ENCODE data around the gene ZNRF3.

The ZNRF3 gene

DNA sequence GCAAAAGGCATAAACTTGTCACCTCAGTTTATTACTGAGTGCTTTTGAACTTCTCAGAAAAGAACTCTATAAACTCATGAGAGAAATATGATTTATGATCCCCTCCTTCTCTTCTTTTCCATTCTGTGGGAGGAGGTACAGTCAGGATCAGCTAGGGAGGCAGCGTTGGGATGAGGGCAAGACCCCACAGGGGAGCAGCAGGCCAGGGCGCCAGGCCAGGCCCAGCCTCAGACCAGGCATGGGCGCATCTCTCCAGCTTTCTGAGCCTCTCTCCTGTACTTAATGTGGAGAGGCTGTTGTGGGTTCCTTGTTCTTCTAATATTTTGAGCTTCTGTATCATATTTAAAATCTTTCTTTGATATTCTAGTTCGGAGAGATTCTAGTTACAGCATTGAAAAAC is 106.5 kb downstream of the ZNRF3 start:
- no peak for TF ChIP-seq ZC3H10 (CRISPR knock-in tag; IDR thresholded peaks at IDR 0.05)
- TF ChIP-seq, protein P1, sequence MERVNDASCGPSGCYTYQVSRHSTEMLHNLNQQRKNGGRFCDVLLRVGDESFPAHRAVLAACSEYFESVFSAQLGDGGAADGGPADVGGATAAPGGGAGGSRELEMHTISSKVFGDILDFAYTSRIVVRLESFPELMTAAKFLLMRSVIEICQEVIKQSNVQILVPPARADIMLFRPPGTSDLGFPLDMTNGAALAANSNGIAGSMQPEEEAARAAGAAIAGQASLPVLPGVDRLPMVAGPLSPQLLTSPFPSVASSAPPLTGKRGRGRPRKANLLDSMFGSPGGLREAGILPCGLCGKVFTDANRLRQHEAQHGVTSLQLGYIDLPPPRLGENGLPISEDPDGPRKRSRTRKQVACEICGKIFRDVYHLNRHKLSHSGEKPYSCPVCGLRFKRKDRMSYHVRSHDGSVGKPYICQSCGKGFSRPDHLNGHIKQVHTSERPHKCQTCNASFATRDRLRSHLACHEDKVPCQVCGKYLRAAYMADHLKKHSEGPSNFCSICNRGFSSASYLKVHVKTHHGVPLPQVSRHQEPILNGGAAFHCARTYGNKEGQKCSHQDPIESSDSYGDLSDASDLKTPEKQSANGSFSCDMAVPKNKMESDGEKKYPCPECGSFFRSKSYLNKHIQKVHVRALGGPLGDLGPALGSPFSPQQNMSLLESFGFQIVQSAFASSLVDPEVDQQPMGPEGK (CRISPR knock-in tag; IDR thresholded peaks at IDR 0.05; ENCODE audit: borderline replicate concordance) = no peak
- no peak for TF ChIP-seq TOX (CRISPR knock-in tag; IDR thresholded peaks at IDR 0.05; ENCODE audit: borderline replicate concordance)
- ATAC-seq = no peak

DNA sequence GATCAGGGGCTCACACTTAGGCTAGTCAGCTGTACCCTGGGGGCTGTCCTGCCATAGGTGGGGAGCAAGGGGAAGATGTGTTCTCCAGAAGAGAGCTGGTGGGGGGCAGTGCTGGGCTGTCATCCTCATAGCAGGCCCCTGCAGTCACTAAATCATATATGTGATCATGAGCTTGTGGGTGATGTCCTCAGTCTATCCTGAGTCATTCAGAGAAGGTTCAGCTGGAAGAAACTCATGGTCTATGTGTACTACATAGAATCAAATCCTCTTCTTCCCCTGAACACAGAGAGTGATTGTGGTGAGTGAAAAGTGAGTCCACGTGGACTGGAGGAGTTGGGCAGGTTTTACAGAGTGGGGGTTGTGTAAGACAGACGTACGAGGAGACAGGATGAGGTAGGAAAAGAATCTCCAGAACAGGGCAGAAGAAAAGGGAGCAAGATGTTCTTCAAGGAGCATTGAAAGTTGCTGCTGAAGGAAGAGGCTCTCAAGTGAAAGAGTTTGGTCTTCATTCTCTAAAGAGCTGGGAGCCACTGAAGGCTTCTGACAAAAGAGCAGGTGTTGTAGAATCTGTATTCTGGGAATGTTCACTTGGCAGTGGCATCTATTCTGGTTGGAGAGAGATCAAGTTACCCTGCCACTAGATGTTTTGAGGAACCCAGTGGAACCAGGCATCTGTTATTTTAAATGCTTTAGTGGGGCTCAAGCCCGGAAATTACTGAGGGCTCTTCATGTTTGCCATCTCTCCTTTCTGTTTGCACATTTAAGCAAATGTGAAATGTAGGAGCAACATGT is 109.4 kb downstream of the ZNRF3 start:
- TF ChIP-seq, protein P1 (CRISPR knock-in tag; IDR thresholded peaks at IDR 0.05; ENCODE audit: borderline replicate concordance) = no peak
- TF ChIP-seq ARNTL (CRISPR knock-in tag; IDR thresholded peaks at IDR 0.05; ENCODE audit: borderline replicate concordance, low read depth) = no peak
- no peak for TF ChIP-seq OSR1 (CRISPR knock-in tag; IDR thresholded peaks at IDR 0.05)
- no peak for TF ChIP-seq TCF4 (CRISPR knock-in tag; IDR thresholded peaks at IDR 0.05; ENCODE audit: borderline replicate concordance)
- no peak for TF ChIP-seq RARB (CRISPR knock-in tag; IDR thresholded peaks at IDR 0.05)
- TF ChIP-seq ZNF70 (CRISPR knock-in tag; IDR thresholded peaks at IDR 0.05) = no peak
- TF ChIP-seq ESRRG (CRISPR knock-in tag; IDR thresholded peaks at IDR 0.05) = no peak
- ATAC-seq = no peak

DNA sequence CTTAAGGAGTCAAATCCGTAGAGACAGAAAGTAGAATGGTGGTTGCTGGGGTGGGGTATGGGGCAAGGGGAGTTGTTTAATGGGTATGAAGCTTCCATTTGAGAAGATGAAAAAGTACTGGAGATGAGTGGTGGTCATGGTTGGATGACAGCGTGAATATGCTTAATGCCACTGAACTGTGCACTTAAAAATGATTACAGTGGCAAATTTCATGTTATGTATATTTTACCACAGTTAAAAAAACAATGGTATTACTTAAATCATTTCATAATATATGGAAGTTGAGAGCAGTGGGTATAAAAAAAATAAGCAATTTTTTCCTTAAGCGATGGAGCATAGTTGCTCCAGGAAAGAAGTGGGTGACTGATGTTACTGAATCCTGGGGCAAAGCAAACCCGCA is 111.2 kb downstream of the ZNRF3 start:
- no peak for ATAC-seq
- TF ChIP-seq TCF4 (CRISPR knock-in tag; IDR thresholded peaks at IDR 0.05; ENCODE audit: borderline replicate concordance) = no peak
- TF ChIP-seq, protein P2, sequence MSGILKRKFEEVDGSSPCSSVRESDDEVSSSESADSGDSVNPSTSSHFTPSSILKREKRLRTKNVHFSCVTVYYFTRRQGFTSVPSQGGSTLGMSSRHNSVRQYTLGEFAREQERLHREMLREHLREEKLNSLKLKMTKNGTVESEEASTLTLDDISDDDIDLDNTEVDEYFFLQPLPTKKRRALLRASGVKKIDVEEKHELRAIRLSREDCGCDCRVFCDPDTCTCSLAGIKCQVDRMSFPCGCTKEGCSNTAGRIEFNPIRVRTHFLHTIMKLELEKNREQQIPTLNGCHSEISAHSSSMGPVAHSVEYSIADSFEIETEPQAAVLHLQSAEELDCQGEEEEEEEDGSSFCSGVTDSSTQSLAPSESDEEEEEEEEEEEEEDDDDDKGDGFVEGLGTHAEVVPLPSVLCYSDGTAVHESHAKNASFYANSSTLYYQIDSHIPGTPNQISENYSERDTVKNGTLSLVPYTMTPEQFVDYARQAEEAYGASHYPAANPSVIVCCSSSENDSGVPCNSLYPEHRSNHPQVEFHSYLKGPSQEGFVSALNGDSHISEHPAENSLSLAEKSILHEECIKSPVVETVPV (CRISPR knock-in tag; IDR thresholded peaks at IDR 0.05) = no peak
- no peak for TF ChIP-seq ZFP30 (CRISPR knock-in tag; IDR thresholded peaks at IDR 0.05)
- no peak for TF ChIP-seq ZNF70 (CRISPR knock-in tag; IDR thresholded peaks at IDR 0.05)
- no peak for TF ChIP-seq ZC3H10 (CRISPR knock-in tag; IDR thresholded peaks at IDR 0.05)
- no peak for TF ChIP-seq TOX (CRISPR knock-in tag; IDR thresholded peaks at IDR 0.05; ENCODE audit: borderline replicate concordance)
- TF ChIP-seq SNAI2 (CRISPR knock-in tag; IDR thresholded peaks at IDR 0.05) = no peak
- TF ChIP-seq ZFP3 (CRISPR knock-in tag; IDR thresholded peaks at IDR 0.05) = no peak
- TF ChIP-seq ESRRG (CRISPR knock-in tag; IDR thresholded peaks at IDR 0.05) = no peak
- TF ChIP-seq CSDC2 (CRISPR knock-in tag; IDR thresholded peaks at IDR 0.05) = no peak
- no peak for TF ChIP-seq ARNTL (CRISPR knock-in tag; IDR thresholded peaks at IDR 0.05; ENCODE audit: borderline replicate concordance, low read depth)
- no peak for TF ChIP-seq RARB (CRISPR knock-in tag; IDR thresholded peaks at IDR 0.05)
- no peak for TF ChIP-seq ZNF8 (CRISPR knock-in tag; IDR thresholded peaks at IDR 0.05)
- TF ChIP-seq ZNF565 (CRISPR knock-in tag; conservative IDR thresholded peaks at IDR 0.05; ENCODE audit: low read depth) = no peak
- no peak for TF ChIP-seq PPARA (CRISPR knock-in tag; IDR thresholded peaks at IDR 0.05; ENCODE audit: borderline replicate concordance)
- no peak for TF ChIP-seq GLIS3 (CRISPR knock-in tag; IDR thresholded peaks at IDR 0.05)
- TF ChIP-seq, protein P3, sequence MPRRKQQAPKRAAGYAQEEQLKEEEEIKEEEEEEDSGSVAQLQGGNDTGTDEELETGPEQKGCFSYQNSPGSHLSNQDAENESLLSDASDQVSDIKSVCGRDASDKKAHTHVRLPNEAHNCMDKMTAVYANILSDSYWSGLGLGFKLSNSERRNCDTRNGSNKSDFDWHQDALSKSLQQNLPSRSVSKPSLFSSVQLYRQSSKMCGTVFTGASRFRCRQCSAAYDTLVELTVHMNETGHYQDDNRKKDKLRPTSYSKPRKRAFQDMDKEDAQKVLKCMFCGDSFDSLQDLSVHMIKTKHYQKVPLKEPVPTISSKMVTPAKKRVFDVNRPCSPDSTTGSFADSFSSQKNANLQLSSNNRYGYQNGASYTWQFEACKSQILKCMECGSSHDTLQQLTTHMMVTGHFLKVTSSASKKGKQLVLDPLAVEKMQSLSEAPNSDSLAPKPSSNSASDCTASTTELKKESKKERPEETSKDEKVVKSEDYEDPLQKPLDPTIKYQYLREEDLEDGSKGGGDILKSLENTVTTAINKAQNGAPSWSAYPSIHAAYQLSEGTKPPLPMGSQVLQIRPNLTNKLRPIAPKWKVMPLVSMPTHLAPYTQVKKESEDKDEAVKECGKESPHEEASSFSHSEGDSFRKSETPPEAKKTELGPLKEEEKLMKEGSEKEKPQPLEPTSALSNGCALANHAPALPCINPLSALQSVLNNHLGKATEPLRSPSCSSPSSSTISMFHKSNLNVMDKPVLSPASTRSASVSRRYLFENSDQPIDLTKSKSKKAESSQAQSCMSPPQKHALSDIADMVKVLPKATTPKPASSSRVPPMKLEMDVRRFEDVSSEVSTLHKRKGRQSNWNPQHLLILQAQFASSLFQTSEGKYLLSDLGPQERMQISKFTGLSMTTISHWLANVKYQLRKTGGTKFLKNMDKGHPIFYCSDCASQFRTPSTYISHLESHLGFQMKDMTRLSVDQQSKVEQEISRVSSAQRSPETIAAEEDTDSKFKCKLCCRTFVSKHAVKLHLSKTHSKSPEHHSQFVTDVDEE (CRISPR knock-in tag; IDR thresholded peaks at IDR 0.05) = no peak

DNA sequence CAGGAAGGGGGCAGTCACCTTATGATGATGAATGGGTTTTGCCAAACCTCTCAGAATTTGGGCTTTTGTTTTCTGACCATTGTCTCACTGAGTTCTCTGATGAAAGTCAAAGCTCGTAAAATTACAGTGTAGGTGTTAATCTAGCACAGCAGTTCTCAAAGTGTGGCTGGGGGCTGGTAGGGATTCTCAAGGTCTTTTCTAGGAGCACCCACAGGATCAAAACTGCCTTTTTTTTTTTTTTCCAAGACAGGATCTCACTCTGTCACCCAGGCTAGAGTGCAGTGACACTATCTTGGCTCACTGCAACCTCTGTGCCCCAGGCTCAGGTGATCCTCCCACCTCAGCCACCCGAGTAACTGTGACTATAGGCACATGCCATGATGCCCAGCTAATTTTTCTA is 112.2 kb downstream of the ZNRF3 start:
- TF ChIP-seq, protein P2 (CRISPR knock-in tag; IDR thresholded peaks at IDR 0.05) = no peak
- TF ChIP-seq, protein P1 (CRISPR knock-in tag; IDR thresholded peaks at IDR 0.05; ENCODE audit: borderline replicate concordance) = no peak
- no peak for ATAC-seq

Measured in SK-N-SH treated with all-trans-retinoic acid at 6 μM for 48 hours (cell line).